Chondrocyte (in vitro differentiated cells): Measurements from ENCODE around the gene GPC6. TPM values are rescaled to one million over a fixed set of nuclear protein-coding genes. Genes with fewer than 3 reads are reported as not detected.
"Not testable (repeated sequence)": the region's sequence is repeated elsewhere in the genome, so short reads cannot be mapped to it uniquely, and the experiment has no call there.

Experiments used
- DNase-seq: peaks from one replicate; pipeline ENCODE4 v3.0.0; 2021; ENCODE audit warnings: mixed read lengths, low spot score
- H3K27ac Mint-ChIP-seq: one replicate; pipeline ENCODE4 v1.8.0; 2021; ENCODE audit warnings: mild to moderate bottlenecking, moderate library complexity, mixed read lengths; ENCODE audit not compliant: unreplicated experiment
- H3K27me3 Mint-ChIP-seq: 2 replicates; pipeline ENCODE4 v1.8.0; 2021; ENCODE audit warnings: low read depth, mixed read lengths
- H3K36me3 Mint-ChIP-seq: 2 replicates; pipeline ENCODE4 v1.8.0; 2021; ENCODE audit warnings: low read depth, mixed read lengths
- H3K4me1 Mint-ChIP-seq: 2 replicates; pipeline ENCODE4 v1.8.0; 2021; ENCODE audit warnings: low read depth, mild to moderate bottlenecking, mixed read lengths
- H3K4me3 Mint-ChIP-seq: one replicate; pipeline ENCODE4 v1.8.0; 2021; ENCODE audit warnings: mild to moderate bottlenecking, moderate library complexity, mixed read lengths; ENCODE audit not compliant: unreplicated experiment
- H3K9me3 Mint-ChIP-seq: 2 replicates; pipeline ENCODE4 v1.8.0; 2021; ENCODE audit warnings: low read depth, mixed read lengths
- CTCF ChIP-seq: fragments of 200-600 bp; sonication (generic); IDR thresholded peaks from 2 replicates; pipeline ENCODE4 v1.5.0; 2021; ENCODE audit warnings: antibody characterized with exemption, mild to moderate bottlenecking, moderate library complexity
- total RNA-seq: library from RNA; stranded (reverse); gene quantifications from 3 replicates; pipeline ENCODE4 v1.2.1, GENCODE V29; 2021

The GPC6 gene
- total RNA-seq, 1 donor from 2014 or later = 76.1 TPM

- H3K27ac Mint-ChIP-seq = no peak overlapping the region
- no peak for DNase-seq
- no peaks in the 10 kb centered on the region for H3K4me1 Mint-ChIP-seq
- no peak overlapping the region for H3K4me3 Mint-ChIP-seq
- no peak for TF ChIP-seq CTCF
- peaks cover 3% of the 10 kb centered on the region for H3K27me3 Mint-ChIP-seq
- H3K36me3 Mint-ChIP-seq = no peaks in the 10 kb centered on the region
- H3K9me3 Mint-ChIP-seq = peaks cover 30% of the 10 kb centered on the region
Observed at GRCh38 chr13:93193682-93194081, 32.9 kb upstream of the GPC6 start.

- H3K27ac Mint-ChIP-seq = no peak overlapping the region
- H3K4me1 Mint-ChIP-seq = peaks cover 4% of the 10 kb centered on the region
- H3K36me3 Mint-ChIP-seq = no peaks in the 10 kb centered on the region
- H3K9me3 Mint-ChIP-seq = peaks cover 19% of the 10 kb centered on the region
- no peak for TF ChIP-seq CTCF
- no peaks in the 10 kb centered on the region for H3K27me3 Mint-ChIP-seq
- DNase-seq = no peak
- no peak overlapping the region for H3K4me3 Mint-ChIP-seq
Observed at GRCh38 chr13:93199856-93200255, 26.8 kb upstream of the GPC6 start.

- Mint-ChIP-seq H3K4me3 (no peak overlapping the region), H3K9me3 (peaks cover 13% of the 10 kb centered on the region), H3K27me3 (no peaks in the 10 kb centered on the region), H3K4me1 (peaks cover 4% of the 10 kb centered on the region), H3K27ac (no peak overlapping the region), H3K36me3 (no peaks in the 10 kb centered on the region)
- TF ChIP-seq CTCF = no peak
- DNase-seq = no peak
Observed at GRCh38 chr13:93200626-93201025, 26.0 kb upstream of the GPC6 start.

- Mint-ChIP-seq H3K27ac (no peak overlapping the region), H3K27me3 (no peaks in the 10 kb centered on the region), H3K4me3 (no peak overlapping the region), H3K9me3 (peaks cover 13% of the 10 kb centered on the region), H3K36me3 (no peaks in the 10 kb centered on the region), H3K4me1 (peaks cover 4% of the 10 kb centered on the region)
- no peak for TF ChIP-seq CTCF
- no peak for DNase-seq
Observed at GRCh38 chr13:93201992-93202558, 24.5 kb upstream of the GPC6 start.

GRCh38 chr13:93206778-93207392 is 19.7 kb upstream of the GPC6 start:
- not testable (repeated sequence) for H3K4me3 Mint-ChIP-seq, H3K9me3 Mint-ChIP-seq, H3K4me1 Mint-ChIP-seq, DNase-seq, H3K27me3 Mint-ChIP-seq, H3K27ac Mint-ChIP-seq, H3K36me3 Mint-ChIP-seq

GRCh38 chr13:93216122-93216521 is 10.5 kb upstream of the GPC6 start:
- Mint-ChIP-seq H3K27me3 (no peaks in the 10 kb centered on the region), H3K36me3 (no peaks in the 10 kb centered on the region), H3K27ac (no peak overlapping the region), H3K4me1 (peaks cover 15% of the 10 kb centered on the region), H3K9me3 (no peaks in the 10 kb centered on the region), H3K4me3 (no peak overlapping the region)
- TF ChIP-seq CTCF = no peak
- no peak for DNase-seq
